SK-N-MC (cell line): ENCODE results near the gene SOD2.

ENCODE experiments used
- EZH2 ChIP-seq: fragments of 200-600 bp; sonication (generic); IDR thresholded peaks from one replicate; pipeline ENCODE4 v1.6.1; 2017; ENCODE audit warnings: antibody characterized with exemption
- POLR2AphosphoS5 ChIP-seq: IDR thresholded peaks from 2 replicates; pipeline ENCODE4 v1.6.1; 2012; ENCODE audit warnings: mild to moderate bottlenecking, low read depth, low read length, borderline replicate concordance

GRCh38 chr6:159715166-159715565 lies 22.1 kb upstream of the SOD2 start:
- TF ChIP-seq POLR2AphosphoS5 (no peak), EZH2 (no peak)
